ENCODE results near the gene ANKRD45.

DNA sequence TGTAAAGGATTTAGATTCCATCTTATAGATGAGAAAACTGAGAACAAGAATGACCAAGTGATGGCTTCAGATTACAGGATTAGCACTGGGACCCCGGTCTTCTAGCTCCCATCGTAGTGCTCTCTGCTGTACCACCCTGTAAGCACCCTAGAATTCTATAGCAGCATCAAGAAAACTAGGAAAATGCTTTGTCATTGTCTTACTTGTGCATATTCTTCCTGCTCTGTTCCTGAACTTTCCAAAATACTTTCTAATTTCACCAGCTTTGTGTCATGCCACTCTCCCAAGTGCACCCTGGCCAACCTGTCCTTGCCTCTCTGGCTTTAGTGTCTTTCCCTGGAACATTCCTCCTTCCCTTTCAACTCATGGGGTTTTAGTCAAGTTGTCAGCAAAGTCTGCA lies 39.1 kb upstream of the ANKRD45 start:
- TF ChIP-seq CTCF (IDR thresholded peaks at IDR 0.05; ENCODE audit: insufficient read depth, low read length) (no peak), SPI1 (IDR thresholded peaks at IDR 0.05; ENCODE audit: borderline replicate concordance, low read depth) (no peak), POLR2AphosphoS5 (IDR thresholded peaks at IDR 0.05; ENCODE audit: low read depth) (no peak)

Measured in HL-60 (cell line).